Spleen (tissue), 11 donors: ENCODE results near the gene RYR2. TPM values are rescaled to one million over a fixed set of nuclear protein-coding genes. Genes with fewer than 3 reads are reported as not detected.

Source experiments
- DNase-seq: peaks from one replicate; pipeline ENCODE4 v3.0.0-alpha.2; 2020
- H3K27ac ChIP-seq, 8 donors: fragments of 200-600 bp; sonication (generic) in 7 of 8; 1 replicate in 4 of 8; 2 replicates in 4 of 8; pipeline versions ENCODE4 v1.5.0 to v1.8.0; 2016 to 2021; ENCODE audit warnings: inconsistent platforms in 4 of 8, mild to moderate bottlenecking in 4 of 8, moderate library complexity in 1 of 8
- H3K27me3 ChIP-seq, 7 donors: fragments of 200-600 bp; sonication (generic) in 6 of 7; replicated peaks in 1 of 7; 1 replicate in 4 of 7; 2 replicates in 3 of 7; pipeline versions ENCODE4 v1.5.0 to v1.8.0; 2016 to 2021; ENCODE audit warnings: inconsistent platforms in 3 of 7, mild to moderate bottlenecking in 1 of 7
- H3K36me3 ChIP-seq, 6 donors: fragments of 200-600 bp; sonication (generic) in 5 of 6; 1 replicate in 4 of 6; 2 replicates in 2 of 6; pipeline versions ENCODE4 v1.5.0 to v1.8.0; 2016 to 2021; ENCODE audit warnings: inconsistent platforms in 2 of 6
- H3K4me1 ChIP-seq, 6 donors: fragments of 200-600 bp; sonication (generic) in 5 of 6; 1 replicate in 3 of 6; 2 replicates in 3 of 6; pipeline versions ENCODE4 v1.5.0 to v1.8.0; 2016 to 2021; ENCODE audit warnings: inconsistent platforms in 3 of 6
- H3K4me3 ChIP-seq, 8 donors: fragments of 200-600 bp; sonication (generic) in 7 of 8; 1 replicate in 4 of 8; 2 replicates in 4 of 8; pipeline versions ENCODE4 v1.5.0 to v1.8.0; 2016 to 2021; ENCODE audit warnings: inconsistent platforms in 4 of 8, mild to moderate bottlenecking in 4 of 8, moderate library complexity in 2 of 8
- H3K9me3 ChIP-seq, 8 donors: fragments of 200-600 bp; sonication (generic) in 7 of 8; 1 replicate in 4 of 8; 2 replicates in 4 of 8; pipeline versions ENCODE4 v1.5.0 to v1.8.0; 2016 to 2021; ENCODE audit warnings: inconsistent platforms in 4 of 8
- POLR2A ChIP-seq, 3 donors: fragments of 450-650 bp; IDR thresholded peaks; one replicate each; pipeline ENCODE4 v1.5.1; 2017; ENCODE audit warnings: antibody characterized with exemption in 3 of 3, mild to moderate bottlenecking in 1 of 3
- POLR2AphosphoS5 ChIP-seq, 3 donors: sonication (generic); formaldehyde crosslinking; IDR thresholded peaks; one replicate each; pipeline ENCODE4 v1.5.1; 2017; ENCODE audit warnings: antibody characterized with exemption in 3 of 3
- WGBS, 5 donors: extraction: QIAGEN DNeasy Blood & Tissue Kit in 3 of 5; methylation state at CpG; one replicate each; pipeline versions ENCODE4 v1.1.5 to v1.1.7; 2013 to 2018; 5-methylcytosine and 5-hydroxymethylcytosine counted together
- intact Hi-C: fragments of 100-400 bp; cut with DNase I; formaldehyde crosslinking; loops from one replicate; pipeline ENCODE4 v1.15.0; 2023; ENCODE audit warnings: low total_unique reads
- polyA plus RNA-seq, 3 donors: library from polyadenylated mRNA; stranded (reverse); fragments of 200-250 nt; gene quantifications; one replicate each; pipeline ENCODE4 v1.2.1, GENCODE V29; 2013
- total RNA-seq, 7 donors: library from RNA; depleted of rRNA in 3 of 7; stranded (reverse); fragments of >200 nt in 3 of 7; fragmentation: NEBNext Ultra II Directional in 4 of 7; extraction: Animal tissue kit (Norgen Biotek cat#: 25700) in 4 of 7; gene quantifications; one replicate each; pipeline versions ENCODE4 v1.1.0 to v1.2.1, GENCODE V29; 2016 to 2021
- TF ChIP-seq, protein P1 (sequence below), 11 experiments: fragments of 200-600 bp in 7 of 11; fragments of 450-650 bp in 4 of 11; sonication (generic) in 4 of 11; IDR thresholded peaks in 8 of 11; conservative IDR thresholded peaks in 3 of 11; 1 replicate in 7 of 11; 2 replicates in 4 of 11; pipeline versions ENCODE4 v1.4.0 to v1.8.0; 2016 to 2021; ENCODE audit warnings: antibody characterized with exemption in 11 of 11, inconsistent platforms in 4 of 11, mild to moderate bottlenecking in 1 of 11
- donor health status: healthy with polysubstance abuse.
- donor health status: DM: no; HTN: no; CAD: no; lungs with moderate emphysema.
- donor health status: DM: no; HTN: no; CAD: no.
- donor health status: Bipolar disorder and iron deficiency.
- donor health status: healthy.
- donor health status: DM: no; HTN: no; CAD: no.
- donor health status: DM: yes; HTN: yes; CAD: no.

Gene RYR2
- total and polyA plus RNA-seq, 10 donors = 0.12 to 7.1 (median 3.7) TPM

DNA sequence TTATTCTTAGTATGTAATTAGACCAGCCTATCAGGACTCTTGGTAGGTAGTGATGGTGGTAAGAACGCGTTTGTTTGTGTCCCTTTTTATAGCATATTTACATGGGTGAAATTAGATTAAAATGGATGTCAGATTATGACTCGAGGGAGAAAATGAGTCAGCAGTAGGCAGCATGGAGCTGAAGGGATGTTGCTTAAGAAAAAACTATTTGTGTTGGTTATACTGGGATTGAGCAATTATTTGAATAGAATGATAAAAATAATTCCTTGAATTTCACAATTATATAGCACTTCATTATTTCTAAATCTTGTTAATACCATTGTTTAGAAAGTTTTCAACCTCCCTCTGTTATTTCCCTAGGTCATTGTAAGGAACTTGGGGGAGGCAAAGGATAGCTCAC is 348.8 kb downstream of the RYR2 start:
- Histone ChIP-seq H3K27me3 (no peaks in the 10 kb centered on the region), H3K9me3 (no peaks in the 10 kb centered on the region), H3K27ac (no peak overlapping the region), H3K4me1 (no peaks in the 10 kb centered on the region), H3K36me3 (no peaks in the 10 kb centered on the region), H3K4me3 (no peak overlapping the region)
- 25 to 62% (median 38%) methylated on average over 3 of the region's 3 CpGs for WGBS, 5 donors
- intact Hi-C loops = no loop called here
- DNase-seq = no peak
- TF ChIP-seq, protein P1, sequence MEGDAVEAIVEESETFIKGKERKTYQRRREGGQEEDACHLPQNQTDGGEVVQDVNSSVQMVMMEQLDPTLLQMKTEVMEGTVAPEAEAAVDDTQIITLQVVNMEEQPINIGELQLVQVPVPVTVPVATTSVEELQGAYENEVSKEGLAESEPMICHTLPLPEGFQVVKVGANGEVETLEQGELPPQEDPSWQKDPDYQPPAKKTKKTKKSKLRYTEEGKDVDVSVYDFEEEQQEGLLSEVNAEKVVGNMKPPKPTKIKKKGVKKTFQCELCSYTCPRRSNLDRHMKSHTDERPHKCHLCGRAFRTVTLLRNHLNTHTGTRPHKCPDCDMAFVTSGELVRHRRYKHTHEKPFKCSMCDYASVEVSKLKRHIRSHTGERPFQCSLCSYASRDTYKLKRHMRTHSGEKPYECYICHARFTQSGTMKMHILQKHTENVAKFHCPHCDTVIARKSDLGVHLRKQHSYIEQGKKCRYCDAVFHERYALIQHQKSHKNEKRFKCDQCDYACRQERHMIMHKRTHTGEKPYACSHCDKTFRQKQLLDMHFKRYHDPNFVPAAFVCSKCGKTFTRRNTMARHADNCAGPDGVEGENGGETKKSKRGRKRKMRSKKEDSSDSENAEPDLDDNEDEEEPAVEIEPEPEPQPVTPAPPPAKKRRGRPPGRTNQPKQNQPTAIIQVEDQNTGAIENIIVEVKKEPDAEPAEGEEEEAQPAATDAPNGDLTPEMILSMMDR (IDR thresholded peaks at IDR 0.05 in 8 of 11, conservative IDR thresholded peaks at IDR 0.05 in 3 of 11) = no peak
- TF ChIP-seq POLR2AphosphoS5 (IDR thresholded peaks at IDR 0.05) (no peak), POLR2A (IDR thresholded peaks at IDR 0.05) (no peak)

DNA sequence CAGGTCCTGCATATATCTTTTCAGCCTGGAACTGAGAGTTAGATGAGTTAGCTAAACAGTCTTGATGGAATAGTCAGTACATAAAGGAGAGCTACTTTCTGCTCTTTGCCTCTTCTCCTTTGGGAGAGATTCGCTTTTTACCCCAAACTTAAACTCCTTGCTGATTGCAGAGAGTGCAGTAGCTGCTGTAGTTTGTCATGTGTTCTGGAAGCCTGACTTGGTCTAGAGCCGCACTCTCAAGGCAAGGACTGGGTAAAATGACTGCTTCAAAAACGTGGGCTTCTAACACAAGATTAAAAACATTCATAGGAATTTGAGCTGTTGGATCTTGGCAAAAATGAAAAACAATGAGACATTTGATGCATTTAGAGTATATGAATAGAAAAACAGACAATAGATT is 351.6 kb downstream of the RYR2 start:
- Histone ChIP-seq H3K4me1 (no peaks in the 10 kb centered on the region), H3K9me3 (peaks cover 0 to 6% (median 2%) of the 10 kb centered on the region in 8 donors), H3K27ac (no peak overlapping the region), H3K27me3 (no peaks in the 10 kb centered on the region), H3K36me3 (no peaks in the 10 kb centered on the region), H3K4me3 (no peak overlapping the region)
- WGBS, 5 donors = 56 to 65% (median 62%) methylated on average over 3 of the region's 3 CpGs
- TF ChIP-seq POLR2AphosphoS5 (IDR thresholded peaks at IDR 0.05) (no peak), POLR2A (IDR thresholded peaks at IDR 0.05) (no peak)
- TF ChIP-seq, protein P1 (IDR thresholded peaks at IDR 0.05 in 8 of 11, conservative IDR thresholded peaks at IDR 0.05 in 3 of 11) = no peak
- intact Hi-C loops = no loop called here
- no peak for DNase-seq

DNA sequence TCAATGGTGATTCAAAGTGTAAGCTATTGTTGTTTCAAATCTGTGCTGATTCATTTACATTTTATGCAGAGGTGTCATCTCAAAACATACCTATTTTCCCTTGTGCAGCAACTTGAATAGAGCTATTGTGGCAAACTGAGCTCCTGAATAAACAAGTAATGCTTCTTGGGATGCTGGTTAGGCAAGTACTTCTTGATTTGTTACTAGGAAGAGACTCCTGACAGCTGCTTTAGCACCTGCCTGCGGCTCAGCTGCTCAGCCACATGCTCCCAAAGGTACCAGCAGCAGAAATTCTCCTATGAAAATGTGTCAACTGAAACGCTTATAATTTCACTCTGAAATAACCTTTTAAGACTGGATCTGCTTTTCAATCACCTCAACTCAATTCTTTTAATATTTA is 352.3 kb downstream of the RYR2 start:
- no peak overlapping the region for H3K4me3 ChIP-seq
- H3K36me3 ChIP-seq = no peaks in the 10 kb centered on the region
- intact Hi-C loops = no loop called here
- H3K27me3 ChIP-seq = no peaks in the 10 kb centered on the region
- H3K9me3 ChIP-seq = peaks cover 0 to 13% (median 8%) of the 10 kb centered on the region in 8 donors
- no peak overlapping the region for H3K27ac ChIP-seq
- TF ChIP-seq, protein P1 (IDR thresholded peaks at IDR 0.05 in 8 of 11, conservative IDR thresholded peaks at IDR 0.05 in 3 of 11) = no peak
- TF ChIP-seq POLR2A (IDR thresholded peaks at IDR 0.05) (no peak), POLR2AphosphoS5 (IDR thresholded peaks at IDR 0.05) (no peak)
- no peak for DNase-seq
- no peaks in the 10 kb centered on the region for H3K4me1 ChIP-seq
- WGBS, 5 donors = 58 to 73% (median 71%) methylated on average over 2 of the region's 2 CpGs

DNA sequence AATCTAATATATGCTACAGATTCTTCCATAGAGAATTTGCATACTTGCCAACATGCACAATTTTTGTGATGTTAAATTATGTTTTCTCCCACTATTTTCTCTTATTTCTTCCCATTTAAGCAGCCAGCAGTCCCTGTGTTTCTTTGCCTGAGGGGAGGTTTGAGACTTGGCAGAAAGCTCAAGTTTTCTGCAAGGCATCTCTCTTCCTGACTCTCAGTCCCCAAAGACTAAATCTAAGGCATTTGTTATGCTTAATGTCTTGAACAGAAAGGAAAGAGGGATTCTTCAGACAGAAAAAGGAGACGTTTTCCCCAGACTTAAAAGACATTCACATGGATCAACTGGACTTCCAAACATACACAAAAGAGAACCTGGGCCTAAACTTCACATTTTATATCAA is 354.4 kb downstream of the RYR2 start:
- Histone ChIP-seq H3K4me1 (no peaks in the 10 kb centered on the region), H3K27ac (no peak overlapping the region), H3K36me3 (no peaks in the 10 kb centered on the region), H3K4me3 (no peak overlapping the region), H3K27me3 (no peaks in the 10 kb centered on the region), H3K9me3 (peaks cover 0 to 30% (median 15%) of the 10 kb centered on the region in 8 donors)
- intact Hi-C loops = no loop called here
- TF ChIP-seq POLR2AphosphoS5 (IDR thresholded peaks at IDR 0.05) (no peak), POLR2A (IDR thresholded peaks at IDR 0.05) (no peak)
- TF ChIP-seq, protein P1 (IDR thresholded peaks at IDR 0.05 in 8 of 11, conservative IDR thresholded peaks at IDR 0.05 in 3 of 11) = no peak
- DNase-seq = no peak
- 21 to 35% (median 29%) methylated on average over 1 of the region's 1 CpG for WGBS, 5 donors
